Fibroblast of pulmonary artery (primary cell): Measurements from ENCODE around the gene LYRM1.
"Not testable (repeated sequence)": the region's sequence is repeated elsewhere in the genome, so short reads cannot be mapped to it uniquely, and the experiment has no call there.

ENCODE experiments used
- DNase-seq: peaks from one replicate; pipeline ENCODE4 v3.0.0-alpha.2; 2010; ENCODE audit warnings: low read depth
- H3K4me3 ChIP-seq: replicated peaks from 2 replicates; pipeline ENCODE4 v1.5.1; 2011; ENCODE audit warnings: low read depth, mild to moderate bottlenecking, control low read depth, low read length, moderate library complexity
- CTCF ChIP-seq: IDR thresholded peaks from 2 replicates; pipeline ENCODE4 v1.5.1; 2011; ENCODE audit warnings: mild to moderate bottlenecking, control low read depth, low read length, inconsistent platforms; ENCODE audit errors: missing control alignments

LYRM1 gene

GRCh38 chr16:20969386-20969785, 68.8 kb downstream of the LYRM1 start:
- no peak for TF ChIP-seq CTCF
- H3K4me3 ChIP-seq = no peak overlapping the region
- no peak for DNase-seq

- TF ChIP-seq CTCF = no peak
- no peak overlapping the region for H3K4me3 ChIP-seq
- DNase-seq = no peak
Observed at GRCh38 chr16:20971401-20971800, 70.8 kb downstream of the LYRM1 start.

- not testable (repeated sequence) for DNase-seq, H3K4me3 ChIP-seq
Observed at GRCh38 chr16:20973201-20973600, 72.6 kb downstream of the LYRM1 start.
